ENCODE results near the gene CD68.

The CD68 gene

GRCh38 chr17:7552621-7553051 lies 26.8 kb upstream of the CD68 start:
- no peaks in the 10 kb centered on the region for H3K36me3 ChIP-seq (ENCODE audit: insufficient read depth, low read depth, low read length)
- peaks cover 15% of the 10 kb centered on the region; the same call in 1 of the 2 replicates for H3K27me3 ChIP-seq (ENCODE audit: insufficient read depth, low read length)
- H3K9ac ChIP-seq (ENCODE audit: low read depth, low read length) = no peak overlapping the region
- peaks cover 7% of the 10 kb centered on the region for H3K4me1 ChIP-seq (ENCODE audit: insufficient read depth, low read length)
- H3K4me3 ChIP-seq (ENCODE audit: low read length) = no peak overlapping the region
- no peak overlapping the region for H3K27ac ChIP-seq (ENCODE audit: low read length)
- no peaks in the 10 kb centered on the region for H3K9me3 ChIP-seq (ENCODE audit: insufficient read depth, low read depth, low read length)

DNA sequence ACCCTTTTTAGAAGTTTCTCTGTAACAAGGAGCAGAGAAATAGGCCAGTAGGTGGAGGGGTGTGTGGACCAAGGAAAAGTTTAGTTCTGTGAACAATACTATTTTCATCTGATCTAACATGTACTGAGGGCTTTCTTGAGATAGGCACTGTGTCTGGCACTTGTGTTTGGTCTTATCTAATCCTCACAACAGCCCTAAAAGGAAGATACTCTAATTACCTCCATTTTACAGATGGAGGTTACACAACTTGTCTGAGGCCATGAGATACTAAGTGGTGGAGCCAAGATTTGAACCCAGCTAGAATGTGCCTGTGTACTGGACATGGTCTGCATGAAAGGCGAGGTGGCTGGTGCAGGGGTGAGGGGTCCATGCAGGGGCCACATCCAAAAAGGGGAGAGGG lies 26.1 kb upstream of the CD68 start:
- H3K4me1 ChIP-seq (ENCODE audit: insufficient read depth, low read length) = peaks cover 13% of the 10 kb centered on the region
- H3K27ac ChIP-seq (ENCODE audit: low read length) = no peak overlapping the region
- H3K27me3 ChIP-seq (ENCODE audit: insufficient read depth, low read length) = peaks cover 10% of the 10 kb centered on the region; the same call in 1 of the 2 replicates
- H3K9ac ChIP-seq (ENCODE audit: low read depth, low read length) = no peak overlapping the region
- H3K9me3 ChIP-seq (ENCODE audit: insufficient read depth, low read depth, low read length) = no peaks in the 10 kb centered on the region
- H3K4me3 ChIP-seq (ENCODE audit: low read length) = no peak overlapping the region
- H3K36me3 ChIP-seq (ENCODE audit: insufficient read depth, low read depth, low read length) = no peaks in the 10 kb centered on the region

GRCh38 chr17:7555320-7555948 lies 24.0 kb upstream of the CD68 start:
- peaks cover 26% of the 10 kb centered on the region for H3K4me1 ChIP-seq (ENCODE audit: insufficient read depth, low read length)
- no peak overlapping the region for H3K9ac ChIP-seq (ENCODE audit: low read depth, low read length)
- H3K4me3 ChIP-seq (ENCODE audit: low read length) = no peak overlapping the region
- no peaks in the 10 kb centered on the region for H3K36me3 ChIP-seq (ENCODE audit: insufficient read depth, low read depth, low read length)
- H3K27me3 ChIP-seq (ENCODE audit: insufficient read depth, low read length) = no peaks in the 10 kb centered on the region
- H3K9me3 ChIP-seq (ENCODE audit: insufficient read depth, low read depth, low read length) = no peaks in the 10 kb centered on the region
- H3K27ac ChIP-seq (ENCODE audit: low read length) = no peak overlapping the region

DNA sequence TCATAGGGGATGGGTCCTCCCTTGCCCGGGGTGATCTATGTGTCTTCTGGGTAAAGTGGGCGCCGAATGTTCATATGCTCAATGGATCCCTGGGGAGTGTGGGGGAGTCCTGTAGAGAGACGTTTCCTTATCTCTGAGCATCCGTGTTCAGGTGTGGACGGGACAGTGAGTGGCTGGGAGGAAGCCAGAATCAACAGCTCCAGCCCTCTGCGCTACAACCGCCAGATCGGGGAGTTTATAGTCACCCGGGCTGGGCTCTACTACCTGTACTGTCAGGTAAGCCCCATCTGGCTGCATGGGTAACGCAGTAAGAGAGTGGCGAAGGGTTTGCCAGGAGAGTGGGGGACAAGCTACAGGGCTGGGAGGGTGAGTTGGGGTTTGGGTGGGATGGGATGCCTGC lies 22.8 kb upstream of the CD68 start:
- H3K27me3 ChIP-seq (ENCODE audit: insufficient read depth, low read length) = no peaks in the 10 kb centered on the region
- H3K4me3 ChIP-seq (ENCODE audit: low read length) = no peak overlapping the region
- H3K27ac ChIP-seq (ENCODE audit: low read length) = no peak overlapping the region
- peaks cover 30% of the 10 kb centered on the region for H3K4me1 ChIP-seq (ENCODE audit: insufficient read depth, low read length)
- no peaks in the 10 kb centered on the region for H3K36me3 ChIP-seq (ENCODE audit: insufficient read depth, low read depth, low read length)
- H3K9me3 ChIP-seq (ENCODE audit: insufficient read depth, low read depth, low read length) = no peaks in the 10 kb centered on the region
- no peak overlapping the region for H3K9ac ChIP-seq (ENCODE audit: low read depth, low read length)

GRCh38 chr17:7557147-7557764 lies 22.2 kb upstream of the CD68 start:
- no peak overlapping the region for H3K27ac ChIP-seq (ENCODE audit: low read length)
- H3K27me3 ChIP-seq (ENCODE audit: insufficient read depth, low read length) = no peaks in the 10 kb centered on the region
- no peak overlapping the region for H3K4me3 ChIP-seq (ENCODE audit: low read length)
- peak overlapping the region; percentile 37; the same call in 1 of the 2 replicates for H3K9ac ChIP-seq (ENCODE audit: low read depth, low read length)
- peaks cover 30% of the 10 kb centered on the region for H3K4me1 ChIP-seq (ENCODE audit: insufficient read depth, low read length)
- H3K36me3 ChIP-seq (ENCODE audit: insufficient read depth, low read depth, low read length) = no peaks in the 10 kb centered on the region
- H3K9me3 ChIP-seq (ENCODE audit: insufficient read depth, low read depth, low read length) = no peaks in the 10 kb centered on the region

GRCh38 chr17:7557775-7558543 lies 21.5 kb upstream of the CD68 start:
- H3K27ac ChIP-seq (ENCODE audit: low read length) = no peak overlapping the region
- H3K36me3 ChIP-seq (ENCODE audit: insufficient read depth, low read depth, low read length) = no peaks in the 10 kb centered on the region
- H3K9ac ChIP-seq (ENCODE audit: low read depth, low read length) = peak overlapping the region; percentile 70; the same call in 1 of the 2 replicates
- peaks cover 34% of the 10 kb centered on the region for H3K4me1 ChIP-seq (ENCODE audit: insufficient read depth, low read length)
- H3K4me3 ChIP-seq (ENCODE audit: low read length) = peak overlapping the region; percentile 45; the same call in 1 of the 2 replicates
- no peaks in the 10 kb centered on the region for H3K9me3 ChIP-seq (ENCODE audit: insufficient read depth, low read depth, low read length)
- no peaks in the 10 kb centered on the region for H3K27me3 ChIP-seq (ENCODE audit: insufficient read depth, low read length)

- H3K9me3 ChIP-seq (ENCODE audit: insufficient read depth, low read depth, low read length) = no peaks in the 10 kb centered on the region
- H3K27me3 ChIP-seq (ENCODE audit: insufficient read depth, low read length) = no peaks in the 10 kb centered on the region
- H3K27ac ChIP-seq (ENCODE audit: low read length) = no peak within 1 kb of the TSS
- peak within 1 kb of the TSS; percentile 70; the same call in 1 of the 2 replicates for H3K9ac ChIP-seq (ENCODE audit: low read depth, low read length)
- peaks cover 4% of the 10 kb centered on the region; the same call in 1 of the 2 replicates for H3K36me3 ChIP-seq (ENCODE audit: insufficient read depth, low read depth, low read length)
- H3K4me1 ChIP-seq (ENCODE audit: insufficient read depth, low read length) = peaks cover 35% of the 10 kb centered on the region
- H3K4me3 ChIP-seq (ENCODE audit: low read length) = peak within 1 kb of the TSS; percentile 45; the same call in 1 of the 2 replicates
Observed at GRCh38 chr17:7558544-7559319, 20.7 kb upstream of the CD68 start, which contains the start of gene TNFSF13. TNFSF13 (plus strand) TSS chr17:7558750; CDS start chr17:7559040, 290 bp downstream.

- H3K9ac ChIP-seq (ENCODE audit: low read depth, low read length) = 0 out of 2 replicates have a peak overlapping the region, but pooled peaks have one; percentile 10
- no peak overlapping the region for H3K27ac ChIP-seq (ENCODE audit: low read length)
Observed at GRCh38 chr17:7559320-7560171, 19.9 kb upstream of the CD68 start.

DNA sequence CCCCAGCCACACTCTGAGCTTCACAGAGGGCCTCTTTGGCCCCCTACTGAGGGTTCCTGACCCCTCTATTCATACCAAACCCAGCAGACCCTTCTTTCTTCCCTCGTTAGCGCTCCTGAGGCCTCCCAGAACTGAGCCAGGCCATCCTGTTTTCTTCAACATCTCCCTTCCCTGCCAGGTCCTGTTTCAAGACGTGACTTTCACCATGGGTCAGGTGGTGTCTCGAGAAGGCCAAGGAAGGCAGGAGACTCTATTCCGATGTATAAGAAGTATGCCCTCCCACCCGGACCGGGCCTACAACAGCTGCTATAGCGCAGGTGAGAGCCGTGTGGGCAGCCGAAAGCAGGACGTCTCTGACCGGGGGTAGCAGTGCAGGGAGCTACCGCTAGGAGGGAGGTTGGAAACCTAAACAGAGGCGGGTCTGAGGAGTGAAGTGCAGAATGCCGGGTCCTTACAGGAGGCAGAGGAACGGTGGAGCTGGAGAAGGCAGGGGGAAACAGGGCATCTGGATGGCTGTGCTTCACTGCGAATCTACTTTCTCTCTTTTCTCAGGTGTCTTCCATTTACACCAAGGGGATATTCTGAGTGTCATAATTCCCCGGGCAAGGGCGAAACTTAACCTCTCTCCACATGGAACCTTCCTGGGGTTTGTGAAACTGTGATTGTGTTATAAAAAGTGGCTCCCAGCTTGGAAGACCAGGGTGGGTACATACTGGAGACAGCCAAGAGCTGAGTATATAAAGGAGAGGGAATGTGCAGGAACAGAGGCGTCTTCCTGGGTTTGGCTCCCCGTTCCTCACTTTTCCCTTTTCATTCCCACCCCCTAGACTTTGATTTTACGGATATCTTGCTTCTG lies 19.0 kb upstream of the CD68 start:
- H3K4me1 ChIP-seq (ENCODE audit: insufficient read depth, low read length) = peaks cover 35% of the 10 kb centered on the region
- H3K9ac ChIP-seq (ENCODE audit: low read depth, low read length) = peak overlapping the region; percentile 91
- no peaks in the 10 kb centered on the region for H3K27me3 ChIP-seq (ENCODE audit: insufficient read depth, low read length)
- H3K4me3 ChIP-seq (ENCODE audit: low read length) = peak overlapping the region; percentile 94
- peak overlapping the region; percentile 22 for H3K27ac ChIP-seq (ENCODE audit: low read length)
- peaks cover 21% of the 10 kb centered on the region for H3K36me3 ChIP-seq (ENCODE audit: insufficient read depth, low read depth, low read length)
- no peaks in the 10 kb centered on the region for H3K9me3 ChIP-seq (ENCODE audit: insufficient read depth, low read depth, low read length)

More at GRCh38 chr17:7559320-7560171, 19.9 kb upstream of the CD68 start:
- H3K4me1 ChIP-seq (ENCODE audit: insufficient read depth, low read length) = peaks cover 35% of the 10 kb centered on the region
- no peaks in the 10 kb centered on the region for H3K27me3 ChIP-seq (ENCODE audit: insufficient read depth, low read length)
- H3K9me3 ChIP-seq (ENCODE audit: insufficient read depth, low read depth, low read length) = no peaks in the 10 kb centered on the region
- no peak overlapping the region for H3K4me3 ChIP-seq (ENCODE audit: low read length)
- H3K36me3 ChIP-seq (ENCODE audit: insufficient read depth, low read depth, low read length) = peaks cover 12% of the 10 kb centered on the region

DNA sequence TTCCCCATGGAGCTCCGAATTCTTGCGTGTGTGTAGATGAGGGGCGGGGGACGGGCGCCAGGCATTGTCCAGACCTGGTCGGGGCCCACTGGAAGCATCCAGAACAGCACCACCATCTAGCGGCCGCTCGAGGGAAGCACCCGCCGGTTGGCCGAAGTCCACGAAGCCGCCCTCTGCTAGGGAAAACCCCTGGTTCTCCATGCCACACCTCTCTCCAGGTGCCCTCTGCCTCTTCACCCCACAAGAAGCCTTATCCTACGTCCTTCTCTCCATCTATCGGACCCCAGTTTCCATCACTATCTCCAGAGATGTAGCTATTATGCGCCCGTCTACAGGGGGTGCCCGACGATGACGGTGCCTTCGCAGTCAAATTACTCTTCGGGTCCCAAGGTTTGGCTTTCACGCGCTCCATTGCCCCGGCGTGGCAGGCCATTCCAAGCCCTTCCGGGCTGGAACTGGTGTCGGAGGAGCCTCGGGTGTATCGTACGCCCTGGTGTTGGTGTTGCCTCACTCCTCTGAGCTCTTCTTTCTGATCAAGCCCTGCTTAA lies 18.3 kb upstream of the CD68 start:
- Histone ChIP-seq H3K4me1 (ENCODE audit: insufficient read depth, low read length) (peaks cover 35% of the 10 kb centered on the region), H3K4me3 (ENCODE audit: low read length) (peak overlapping the region; percentile 94), H3K9me3 (ENCODE audit: insufficient read depth, low read depth, low read length) (no peaks in the 10 kb centered on the region), H3K36me3 (ENCODE audit: insufficient read depth, low read depth, low read length) (peaks cover 28% of the 10 kb centered on the region), H3K27me3 (ENCODE audit: insufficient read depth, low read length) (no peaks in the 10 kb centered on the region), H3K27ac (ENCODE audit: low read length) (peak overlapping the region; percentile 64), H3K9ac (ENCODE audit: low read depth, low read length) (peak overlapping the region; percentile 91; the same call in 1 of the 2 replicates)

Data from iPS-20b (cell line).